HFF-Myc (cell line): Measurements from ENCODE around the gene MRPL34.

Experiments used
- DNase-seq: peaks from one replicate; pipeline ENCODE4 v3.0.0-alpha.2; 2011; ENCODE audit warnings: low read depth; ENCODE audit errors: extremely low read depth
- H3K4me3 ChIP-seq: replicated peaks from 2 replicates; pipeline ENCODE4 v1.5.1; 2011; ENCODE audit warnings: low read depth, mild to moderate bottlenecking, control low read depth, low read length
- CTCF ChIP-seq: IDR thresholded peaks from 2 replicates; pipeline ENCODE4 v1.5.1; 2012; ENCODE audit warnings: mild to moderate bottlenecking, low read depth, low read length, control low read depth; ENCODE audit errors: missing control alignments

The MRPL34 gene

GRCh38 chr19:17325881-17326594 lies 20.4 kb downstream of the MRPL34 start:
- no peak overlapping the region for H3K4me3 ChIP-seq

GRCh38 chr19:17326595-17326966 lies 20.9 kb downstream of the MRPL34 start:
- no peak for TF ChIP-seq CTCF
- no peak overlapping the region for H3K4me3 ChIP-seq
- DNase-seq: no peak

More at GRCh38 chr19:17325881-17326594, 20.4 kb downstream of the MRPL34 start:
- no peak for DNase-seq
- TF ChIP-seq CTCF: no peak

GRCh38 chr19:17327068-17327653 lies 21.5 kb downstream of the MRPL34 start:
- no peak for TF ChIP-seq CTCF

GRCh38 chr19:17327654-17328516 lies 22.2 kb downstream of the MRPL34 start:
- TF ChIP-seq CTCF: no peak
- no peak overlapping the region for H3K4me3 ChIP-seq
- no peak for DNase-seq

More at GRCh38 chr19:17327068-17327653, 21.5 kb downstream of the MRPL34 start:
- no peak overlapping the region for H3K4me3 ChIP-seq
- no peak for DNase-seq

GRCh38 chr19:17328517-17329365 lies 23.1 kb downstream of the MRPL34 start:
- no peak for DNase-seq
- no peak for TF ChIP-seq CTCF
- no peak overlapping the region for H3K4me3 ChIP-seq
